DOHH2 (cell line): Measurements from ENCODE around the gene SHCBP1L.

Source experiments
- CTCF ChIP-seq: fragments of 200-600 bp; sonication (generic); IDR thresholded peaks from one replicate; pipeline ENCODE4 v1.5.1; 2014; ENCODE audit warnings: antibody characterized with exemption, mild to moderate bottlenecking, low read depth, low read length; ENCODE audit not compliant: poor library complexity, severe bottlenecking
- EZH2phosphoT487 ChIP-seq: fragments of 200-600 bp; sonication (generic); IDR thresholded peaks from 2 replicates; pipeline ENCODE4 v1.6.1; 2017; ENCODE audit warnings: borderline replicate concordance, mild to moderate bottlenecking, antibody characterized with exemption, low read length, moderate library complexity, mixed read lengths

- TF ChIP-seq CTCF (no peak), EZH2phosphoT487 (no peak)
These were observed 68.1 kb downstream of the SHCBP1L start for GRCh38 chr1:182884872-182885271.
